ENCODE data around the gene SPRY4. TPM values are rescaled to one million over a fixed set of nuclear protein-coding genes. Genes with fewer than 3 reads are reported as not detected.

SPRY4 gene
- total and polyA plus RNA-seq, 2 of the 13 experiments (the other 11 are each of a cell fraction or from before 2014, with no cell fraction given): 8.9 to 17.8 TPM

GRCh38 chr5:142360607-142361120 is 35.8 kb upstream of the SPRY4 start (continued):
- TF ChIP-seq ZNF646 (CRISPR knock-in tag; IDR thresholded peaks at IDR 0.05) (peak; percentile 95), HIVEP1 (CRISPR knock-in tag; IDR thresholded peaks at IDR 0.05) (0 out of 2 replicates have a peak, but pooled peaks have one; percentile 47), SRSF9 (IDR thresholded peaks at IDR 0.05; ENCODE audit: borderline replicate concordance, insufficient read depth, low read depth, low read length, poor library complexity, severe bottlenecking) (no peak), LRRFIP1 (CRISPR knock-in tag; conservative IDR thresholded peaks at IDR 0.05) (no peak), RARA (CRISPR knock-in tag; IDR thresholded peaks at IDR 0.05) (peak; percentile 71), HNRNPUL1 (IDR thresholded peaks at IDR 0.05; ENCODE audit: low read depth, low read length) (no peak), CBX1 (IDR thresholded peaks at IDR 0.05; ENCODE audit: low read depth) (peak; percentile 27), SUZ12 (IDR thresholded peaks at IDR 0.05; ENCODE audit: low read depth, low read length) (no peak), MTERF4 (CRISPR knock-in tag; IDR thresholded peaks at IDR 0.05) (no peak), ZNF614 (CRISPR knock-in tag; IDR thresholded peaks at IDR 0.05; ENCODE audit: borderline replicate concordance) (peak; percentile 84; the same call in 1 of the 2 replicates), MATR3 (CRISPR knock-in tag; IDR thresholded peaks at IDR 0.05) (no peak), DMAP1 (CRISPR knock-in tag; IDR thresholded peaks at IDR 0.05) (no peak), SNAPC4 (CRISPR knock-in tag; IDR thresholded peaks at IDR 0.05) (no peak)

All from HepG2 (cell line).